Glutamatergic neuron (in vitro differentiated cells): ENCODE results near the gene CCDC18. TPM values are rescaled to one million over a fixed set of nuclear protein-coding genes. Genes with fewer than 3 reads are reported as not detected.
"Not testable (repeated sequence)": the region's sequence is repeated elsewhere in the genome, so short reads cannot be mapped to it uniquely, and the experiment has no call there.

ENCODE experiments used
- DNase-seq: peaks from one replicate; pipeline ENCODE4 v3.0.0; 2022
- H3K27ac Mint-ChIP-seq: one replicate; pipeline ENCODE4 v1.8.0; 2020; ENCODE audit warnings: mild to moderate bottlenecking, mixed read lengths, inconsistent platforms; ENCODE audit not compliant: unreplicated experiment
- H3K27me3 Mint-ChIP-seq: one replicate; pipeline ENCODE4 v1.8.0; 2020; ENCODE audit warnings: mild to moderate bottlenecking, moderate library complexity, mixed read lengths, inconsistent platforms; ENCODE audit not compliant: unreplicated experiment
- H3K36me3 Mint-ChIP-seq: one replicate; pipeline ENCODE4 v1.8.0; 2020; ENCODE audit warnings: mild to moderate bottlenecking, mixed read lengths, inconsistent platforms; ENCODE audit not compliant: unreplicated experiment
- H3K4me1 Mint-ChIP-seq: one replicate; pipeline ENCODE4 v1.8.0; 2020; ENCODE audit warnings: mild to moderate bottlenecking, low read depth, mixed read lengths, inconsistent platforms; ENCODE audit not compliant: unreplicated experiment
- H3K4me3 Mint-ChIP-seq: one replicate; pipeline ENCODE4 v1.8.0; 2020; ENCODE audit warnings: mild to moderate bottlenecking, mixed read lengths, inconsistent platforms; ENCODE audit not compliant: unreplicated experiment
- H3K9me3 Mint-ChIP-seq: one replicate; pipeline ENCODE4 v1.8.0; 2020; ENCODE audit warnings: mild to moderate bottlenecking, moderate library complexity, mixed read lengths, inconsistent platforms; ENCODE audit not compliant: unreplicated experiment
- CTCF ChIP-seq: fragments of 200-600 bp; sonication (generic); IDR thresholded peaks from one replicate; pipeline ENCODE4 v1.5.0; 2021; ENCODE audit not compliant: partially characterized antibody, unreplicated experiment
- total RNA-seq: library from RNA; stranded (reverse); fragmentation: NEBNext Ultra II Directional; extraction: Animal tissue kit (Norgen Biotek cat#: 25700); gene quantifications from one replicate; pipeline ENCODE4 v1.2.1, GENCODE V29; 2021; ENCODE audit not compliant: unreplicated experiment

CCDC18 gene
- total RNA-seq, 1 donor from 2014 or later, result 9.9 TPM

DNA sequence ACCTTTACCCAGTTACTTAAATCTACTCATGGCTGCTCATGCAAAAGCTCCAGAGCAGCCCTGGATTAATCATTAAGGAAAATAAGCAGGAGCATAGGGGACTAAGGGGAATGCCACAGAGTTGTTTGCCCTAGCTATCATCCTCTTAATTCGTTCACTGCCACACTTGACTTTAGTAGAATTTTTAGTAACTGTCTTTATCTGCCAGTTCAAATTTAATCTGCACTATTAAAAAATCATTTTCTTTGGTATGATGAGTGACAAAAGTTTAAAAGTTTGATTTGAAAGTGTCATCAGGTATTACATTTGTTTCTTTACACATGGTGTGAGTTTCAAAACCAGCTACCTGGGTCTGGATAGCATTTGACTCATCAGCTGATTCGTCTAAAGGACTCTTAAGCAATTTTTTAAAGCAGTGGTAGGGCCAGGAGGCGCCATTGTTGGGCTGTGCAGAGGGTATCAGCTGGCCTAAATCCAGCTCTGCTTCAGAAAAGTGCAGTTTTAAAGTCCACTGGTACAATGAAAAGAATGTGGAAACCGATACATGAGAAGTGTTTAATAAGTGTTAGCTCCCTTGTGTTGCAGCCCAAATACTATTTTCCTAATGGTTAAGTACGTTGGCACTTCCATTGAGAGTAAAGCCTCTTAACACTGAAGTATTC, 95.2 kb downstream of the CCDC18 start:
- no peak for TF ChIP-seq CTCF
- H3K9me3 Mint-ChIP-seq, result no peaks in the 10 kb centered on the region
- H3K4me1 Mint-ChIP-seq, result peaks cover 6% of the 10 kb centered on the region
- no peak overlapping the region for H3K27ac Mint-ChIP-seq
- no peaks in the 10 kb centered on the region for H3K27me3 Mint-ChIP-seq
- H3K4me3 Mint-ChIP-seq, result no peak overlapping the region
- peaks cover 13% of the 10 kb centered on the region for H3K36me3 Mint-ChIP-seq
- DNase-seq, result no peak

DNA sequence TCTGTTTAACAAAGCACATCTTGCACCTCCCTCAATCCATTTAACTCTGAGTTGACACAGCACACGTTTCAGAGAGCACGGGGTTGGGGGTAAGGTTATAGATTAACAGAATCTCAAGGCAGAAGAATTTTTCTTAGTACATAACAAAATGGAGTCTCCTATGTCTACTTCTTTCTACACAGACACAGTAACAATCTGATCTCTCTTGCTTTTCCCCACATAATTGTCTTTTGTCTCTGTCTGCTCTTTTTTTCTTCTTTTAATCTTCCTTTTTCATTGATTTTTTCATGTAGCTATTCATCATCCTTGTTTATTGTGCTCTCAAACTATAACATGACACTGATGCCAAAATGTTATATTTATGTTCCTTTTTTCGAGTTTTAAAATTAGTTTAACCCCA, 97.0 kb downstream of the CCDC18 start:
- peak overlapping the region; percentile 26 for H3K4me3 Mint-ChIP-seq
- H3K36me3 Mint-ChIP-seq, result peaks cover 11% of the 10 kb centered on the region
- DNase-seq, H3K9me3 Mint-ChIP-seq, H3K4me1 Mint-ChIP-seq, H3K27me3 Mint-ChIP-seq: not testable (repeated sequence)
- H3K27ac Mint-ChIP-seq, result peak overlapping the region; percentile 69

- peaks cover 5% of the 10 kb centered on the region for H3K27me3 Mint-ChIP-seq
- H3K27ac Mint-ChIP-seq, result no peak overlapping the region
These were observed 103.0 kb downstream of the CCDC18 start for GRCh38 chr1:93283496-93283895.

DNA sequence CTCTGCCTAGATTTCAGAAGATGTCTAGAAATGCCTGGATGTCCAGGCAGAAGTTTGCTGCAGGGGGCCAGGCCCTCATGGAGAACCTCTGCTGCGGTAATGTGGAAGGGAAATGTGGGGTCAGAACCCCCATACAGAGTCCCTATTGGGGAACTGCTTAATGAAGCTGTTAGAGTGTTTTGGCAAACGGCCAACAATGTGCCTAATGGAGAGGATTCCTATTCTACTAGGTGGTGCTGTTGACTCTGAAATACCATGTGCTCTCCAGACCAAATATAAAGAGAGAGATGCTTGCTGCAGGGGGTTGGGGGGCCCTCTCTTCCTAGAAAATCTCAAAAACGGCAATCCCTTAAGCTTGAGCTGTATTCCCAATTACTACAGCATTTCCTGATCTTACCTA, 108.0 kb downstream of the CCDC18 start:
- TF ChIP-seq CTCF, result no peak
- no peak for DNase-seq
- Mint-ChIP-seq H3K9me3 (peaks cover 5% of the 10 kb centered on the region), H3K4me1 (no peaks in the 10 kb centered on the region), H3K27ac (no peak overlapping the region), H3K36me3 (peaks cover 14% of the 10 kb centered on the region), H3K27me3 (peaks cover 5% of the 10 kb centered on the region), H3K4me3 (no peak overlapping the region)

More at GRCh38 chr1:93283496-93283895, 103.0 kb downstream of the CCDC18 start:
- TF ChIP-seq CTCF, result no peak
- no peak overlapping the region for H3K4me3 Mint-ChIP-seq
- no peaks in the 10 kb centered on the region for H3K4me1 Mint-ChIP-seq
- peaks cover 2% of the 10 kb centered on the region for H3K9me3 Mint-ChIP-seq
- H3K36me3 Mint-ChIP-seq, result peaks cover 17% of the 10 kb centered on the region
- DNase-seq, result no peak

DNA sequence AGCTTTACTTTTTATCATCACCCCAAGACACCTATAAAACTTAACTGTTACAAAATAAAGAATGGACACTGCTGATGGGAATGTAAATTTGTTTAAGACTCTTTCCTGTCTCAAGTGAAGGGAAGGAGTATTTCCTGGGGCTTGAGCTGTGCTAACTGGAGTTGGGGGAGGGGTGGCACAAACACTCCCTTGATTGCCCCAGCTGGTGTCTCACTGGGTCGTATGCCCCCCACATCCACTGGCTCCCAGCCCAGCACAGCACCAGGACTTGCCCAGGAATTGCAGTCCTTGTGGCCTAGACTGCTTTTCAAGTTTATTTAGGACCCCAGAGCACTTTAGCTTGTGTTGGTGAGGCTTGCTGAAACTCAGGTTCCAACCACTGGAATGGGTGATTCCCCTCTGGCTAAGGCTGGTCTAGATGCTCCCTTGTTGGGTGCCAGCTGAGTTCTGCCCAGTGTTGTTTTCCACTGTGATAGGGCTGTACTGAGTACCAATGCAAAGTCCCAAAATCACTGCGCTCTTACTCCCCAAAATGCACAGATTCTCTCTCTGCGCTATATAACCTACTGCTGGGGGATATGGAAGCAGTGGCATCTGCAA, 116.1 kb downstream of the CCDC18 start:
- Mint-ChIP-seq H3K36me3 (no peaks in the 10 kb centered on the region), H3K27me3 (no peaks in the 10 kb centered on the region), H3K4me3 (no peak overlapping the region), H3K4me1 (no peaks in the 10 kb centered on the region), H3K27ac (no peak overlapping the region), H3K9me3 (no peaks in the 10 kb centered on the region)
- DNase-seq, result no peak
- TF ChIP-seq CTCF, result no peak
